Measurements from ENCODE around the gene LMO1. TPM values are rescaled to one million over a fixed set of nuclear protein-coding genes. Genes with fewer than 3 reads are reported as not detected.

The LMO1 gene
- total RNA-seq, 2 experiments from 2014 or later: not detected

GRCh38 chr11:8241373-8242117, 22.1 kb downstream of the LMO1 start:
- no peak for ATAC-seq (ENCODE audit: low read depth)
- H3K27ac Mint-ChIP-seq: no peak overlapping the region
- POLR2A ChIA-PET: no interaction called here
- H3K4me3 Mint-ChIP-seq: no peak overlapping the region
- H3K36me3 Mint-ChIP-seq: no peaks in the 10 kb centered on the region
- H3K9me3 Mint-ChIP-seq: no peaks in the 10 kb centered on the region
- DNase-seq: no peak
- peaks cover 11% of the 10 kb centered on the region for H3K27me3 Mint-ChIP-seq
- no peaks in the 10 kb centered on the region for H3K4me1 Mint-ChIP-seq

GRCh38 chr11:8239536-8240228, 24.0 kb downstream of the LMO1 start:
- Mint-ChIP-seq H3K4me1 (peaks cover 3% of the 10 kb centered on the region), H3K27ac (no peak overlapping the region), H3K27me3 (peaks cover 2% of the 10 kb centered on the region), H3K9me3 (no peaks in the 10 kb centered on the region), H3K36me3 (no peaks in the 10 kb centered on the region), H3K4me3 (no peak overlapping the region)
- DNase-seq (no peak), ATAC-seq (ENCODE audit: low read depth) (no peak)
- POLR2A ChIA-PET: no interaction called here

GRCh38 chr11:8239040-8239439, 24.6 kb downstream of the LMO1 start:
- no peak for ATAC-seq (ENCODE audit: low read depth)
- no peaks in the 10 kb centered on the region for H3K27me3 Mint-ChIP-seq

GRCh38 chr11:8237453-8237852, 26.2 kb downstream of the LMO1 start:
- DNase-seq: no peak
- POLR2A ChIA-PET: no interaction called here
- peaks cover 3% of the 10 kb centered on the region for H3K4me1 Mint-ChIP-seq
- H3K27me3 Mint-ChIP-seq: no peaks in the 10 kb centered on the region
- no peak overlapping the region for H3K27ac Mint-ChIP-seq
- H3K9me3 Mint-ChIP-seq: no peaks in the 10 kb centered on the region
- no peak overlapping the region for H3K4me3 Mint-ChIP-seq
- H3K36me3 Mint-ChIP-seq: no peaks in the 10 kb centered on the region
- no peak for ATAC-seq (ENCODE audit: low read depth)

More at GRCh38 chr11:8239040-8239439, 24.6 kb downstream of the LMO1 start:
- no peaks in the 10 kb centered on the region for H3K36me3 Mint-ChIP-seq
- H3K27ac Mint-ChIP-seq: no peak overlapping the region
- H3K9me3 Mint-ChIP-seq: no peaks in the 10 kb centered on the region
- H3K4me3 Mint-ChIP-seq: no peak overlapping the region
- peaks cover 3% of the 10 kb centered on the region for H3K4me1 Mint-ChIP-seq
- DNase-seq: no peak
- POLR2A ChIA-PET: no interaction called here

- peaks cover 3% of the 10 kb centered on the region for H3K4me1 Mint-ChIP-seq
- H3K27me3 Mint-ChIP-seq: no peaks in the 10 kb centered on the region
Observed at GRCh38 chr11:8235925-8236324, 27.8 kb downstream of the LMO1 start.

GRCh38 chr11:8234910-8235309, 28.8 kb downstream of the LMO1 start:
- POLR2A ChIA-PET: no interaction called here
- no peaks in the 10 kb centered on the region for H3K27me3 Mint-ChIP-seq
- no peak overlapping the region for H3K27ac Mint-ChIP-seq
- DNase-seq (no peak), ATAC-seq (ENCODE audit: low read depth) (no peak)
- H3K4me1 Mint-ChIP-seq: peaks cover 3% of the 10 kb centered on the region
- no peaks in the 10 kb centered on the region for H3K36me3 Mint-ChIP-seq
- H3K4me3 Mint-ChIP-seq: no peak overlapping the region
- H3K9me3 Mint-ChIP-seq: no peaks in the 10 kb centered on the region

More at GRCh38 chr11:8235925-8236324, 27.8 kb downstream of the LMO1 start:
- ATAC-seq (ENCODE audit: low read depth) (no peak), DNase-seq (no peak)
- POLR2A ChIA-PET: interaction anchor here (0.7 kb wide), 1 partner anchor 27 kb away, joined by 4 read pairs; no protein-coding TSS in a partner anchor
- Mint-ChIP-seq H3K27ac (no peak overlapping the region), H3K36me3 (no peaks in the 10 kb centered on the region), H3K9me3 (no peaks in the 10 kb centered on the region), H3K4me3 (no peak overlapping the region)

- POLR2A ChIA-PET: no interaction called here
- Mint-ChIP-seq H3K27ac (no peak overlapping the region), H3K36me3 (no peaks in the 10 kb centered on the region), H3K4me3 (no peak overlapping the region), H3K27me3 (no peaks in the 10 kb centered on the region), H3K4me1 (peaks cover 3% of the 10 kb centered on the region), H3K9me3 (no peaks in the 10 kb centered on the region)
- DNase-seq: no peak
- ATAC-seq (ENCODE audit: low read depth): no peak
Observed at GRCh38 chr11:8234425-8234821, 29.3 kb downstream of the LMO1 start.

GRCh38 chr11:8233691-8234424, 29.8 kb downstream of the LMO1 start:
- POLR2A ChIA-PET: no interaction called here
- Mint-ChIP-seq H3K4me1 (peaks cover 3% of the 10 kb centered on the region), H3K27ac (no peak overlapping the region), H3K9me3 (no peaks in the 10 kb centered on the region), H3K27me3 (no peaks in the 10 kb centered on the region), H3K36me3 (no peaks in the 10 kb centered on the region), H3K4me3 (no peak overlapping the region)
- ATAC-seq (ENCODE audit: low read depth) (no peak), DNase-seq (no peak)

GRCh38 chr11:8232849-8233606, 30.6 kb downstream of the LMO1 start:
- H3K27ac Mint-ChIP-seq: no peak overlapping the region
- H3K4me3 Mint-ChIP-seq: no peak overlapping the region
- DNase-seq (no peak), ATAC-seq (ENCODE audit: low read depth) (no peak)
- POLR2A ChIA-PET: no interaction called here
- peaks cover 3% of the 10 kb centered on the region for H3K4me1 Mint-ChIP-seq
- H3K27me3 Mint-ChIP-seq: peaks cover 2% of the 10 kb centered on the region
- H3K36me3 Mint-ChIP-seq: no peaks in the 10 kb centered on the region
- no peaks in the 10 kb centered on the region for H3K9me3 Mint-ChIP-seq

GRCh38 chr11:8232414-8232813, 31.3 kb downstream of the LMO1 start:
- DNase-seq (no peak), ATAC-seq (ENCODE audit: low read depth) (no peak)
- H3K9me3 Mint-ChIP-seq: no peaks in the 10 kb centered on the region
- POLR2A ChIA-PET: no interaction called here
- H3K36me3 Mint-ChIP-seq: no peaks in the 10 kb centered on the region
- H3K4me1 Mint-ChIP-seq: peaks cover 3% of the 10 kb centered on the region
- no peak overlapping the region for H3K4me3 Mint-ChIP-seq
- no peak overlapping the region for H3K27ac Mint-ChIP-seq
- peaks cover 2% of the 10 kb centered on the region for H3K27me3 Mint-ChIP-seq

GRCh38 chr11:8231979-8232378, 31.7 kb downstream of the LMO1 start:
- no peaks in the 10 kb centered on the region for H3K36me3 Mint-ChIP-seq
- H3K27me3 Mint-ChIP-seq: peaks cover 2% of the 10 kb centered on the region
- no peak overlapping the region for H3K4me3 Mint-ChIP-seq
- H3K9me3 Mint-ChIP-seq: no peaks in the 10 kb centered on the region
- POLR2A ChIA-PET: no interaction called here
- H3K4me1 Mint-ChIP-seq: peaks cover 3% of the 10 kb centered on the region
- no peak for ATAC-seq (ENCODE audit: low read depth)
- no peak for DNase-seq
- H3K27ac Mint-ChIP-seq: no peak overlapping the region

GRCh38 chr11:8230921-8231847, 32.5 kb downstream of the LMO1 start:
- peaks cover 3% of the 10 kb centered on the region for H3K4me1 Mint-ChIP-seq
- H3K27me3 Mint-ChIP-seq: peaks cover 2% of the 10 kb centered on the region
- DNase-seq (no peak), ATAC-seq (ENCODE audit: low read depth) (no peak)
- H3K9me3 Mint-ChIP-seq: no peaks in the 10 kb centered on the region
- H3K4me3 Mint-ChIP-seq: no peak overlapping the region
- H3K27ac Mint-ChIP-seq: no peak overlapping the region
- POLR2A ChIA-PET: no interaction called here
- H3K36me3 Mint-ChIP-seq: no peaks in the 10 kb centered on the region
